T-helper 1 cell treated with Interleukin-12 subunit alpha and Interleukin-12 subunit beta and Interleukin-4 antibody, amounts not matched to agents 30 ng/mL and 1 ng/mL, for 36 hours (primary cell): ENCODE measurements around the gene PPP2CA. TPM values are rescaled to one million over a fixed set of nuclear protein-coding genes. Genes with fewer than 3 reads are reported as not detected.

Source experiments
- intact Hi-C: fragments of 100-400 bp; cut with micrococcal nuclease; formaldehyde crosslinking; loops from one replicate; pipeline ENCODE4 v1.15.1; 2024
- total RNA-seq: library from RNA; stranded (reverse); gene quantifications from 2 replicates; pipeline ENCODE4 v1.2.3, GENCODE V29; 2022

The PPP2CA gene
- total RNA-seq, 1 donor from 2014 or later = 137 TPM

DNA sequence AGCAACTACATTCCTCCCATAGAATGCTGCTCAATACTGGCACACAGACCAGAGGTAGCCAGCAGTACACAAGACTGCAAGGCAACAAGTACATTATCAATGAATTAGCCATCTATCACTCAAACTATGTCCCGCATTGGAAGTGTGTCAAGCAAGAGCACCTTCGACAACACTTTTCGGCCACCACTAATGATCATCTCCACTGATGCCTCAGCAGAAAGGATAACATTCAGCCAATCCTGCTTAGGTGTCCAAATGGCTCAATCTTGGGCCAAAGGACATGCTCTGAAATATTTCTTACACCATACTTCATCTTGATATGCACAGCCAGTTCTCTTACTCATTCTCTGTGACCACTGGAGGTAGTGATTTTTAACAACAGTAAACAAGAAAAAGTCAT is 74.2 kb downstream of the PPP2CA start:
- intact Hi-C loops = no loop called here

DNA sequence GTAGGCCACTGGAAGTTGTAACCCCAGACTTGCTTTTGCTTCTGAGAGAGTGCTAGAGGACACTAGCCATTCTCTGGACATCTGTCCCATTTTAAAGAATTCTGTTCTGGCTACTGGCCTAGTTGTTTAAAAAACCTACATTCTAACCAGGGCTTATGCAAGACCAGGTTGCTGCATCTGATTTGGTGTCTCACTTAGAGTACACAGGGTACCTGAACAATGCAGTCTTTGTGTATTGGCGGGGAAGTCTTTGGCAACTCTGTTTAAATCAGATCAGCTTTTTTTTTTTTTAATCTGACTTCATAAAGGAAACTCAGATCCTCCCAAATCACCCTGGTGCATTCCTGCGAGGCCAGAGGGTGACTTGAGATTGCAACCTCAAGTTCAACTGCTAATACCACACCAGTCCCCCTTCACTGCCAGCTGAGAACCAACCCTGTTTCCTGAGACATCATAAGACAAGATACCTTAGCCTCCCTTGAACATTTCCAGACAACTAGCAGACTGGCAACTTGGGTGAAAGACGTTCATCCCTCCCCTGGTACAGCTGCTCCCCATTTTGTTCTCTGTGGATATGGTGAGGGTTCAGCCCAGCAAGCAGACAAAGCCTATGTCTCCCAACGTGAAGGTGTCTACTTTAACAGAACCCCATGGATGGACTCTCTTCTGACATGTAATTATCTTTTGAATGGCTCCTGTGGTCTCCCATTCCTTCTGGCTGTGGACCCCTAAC is 76.1 kb downstream of the PPP2CA start:
- intact Hi-C loops = no loop called here

GRCh38 chr5:134148986-134149539 is 76.8 kb downstream of the PPP2CA start:
- intact Hi-C loops = no loop called here

- intact Hi-C loops = no loop called here
Measured at GRCh38 chr5:134148316-134148715, 77.6 kb downstream of the PPP2CA start.

DNA sequence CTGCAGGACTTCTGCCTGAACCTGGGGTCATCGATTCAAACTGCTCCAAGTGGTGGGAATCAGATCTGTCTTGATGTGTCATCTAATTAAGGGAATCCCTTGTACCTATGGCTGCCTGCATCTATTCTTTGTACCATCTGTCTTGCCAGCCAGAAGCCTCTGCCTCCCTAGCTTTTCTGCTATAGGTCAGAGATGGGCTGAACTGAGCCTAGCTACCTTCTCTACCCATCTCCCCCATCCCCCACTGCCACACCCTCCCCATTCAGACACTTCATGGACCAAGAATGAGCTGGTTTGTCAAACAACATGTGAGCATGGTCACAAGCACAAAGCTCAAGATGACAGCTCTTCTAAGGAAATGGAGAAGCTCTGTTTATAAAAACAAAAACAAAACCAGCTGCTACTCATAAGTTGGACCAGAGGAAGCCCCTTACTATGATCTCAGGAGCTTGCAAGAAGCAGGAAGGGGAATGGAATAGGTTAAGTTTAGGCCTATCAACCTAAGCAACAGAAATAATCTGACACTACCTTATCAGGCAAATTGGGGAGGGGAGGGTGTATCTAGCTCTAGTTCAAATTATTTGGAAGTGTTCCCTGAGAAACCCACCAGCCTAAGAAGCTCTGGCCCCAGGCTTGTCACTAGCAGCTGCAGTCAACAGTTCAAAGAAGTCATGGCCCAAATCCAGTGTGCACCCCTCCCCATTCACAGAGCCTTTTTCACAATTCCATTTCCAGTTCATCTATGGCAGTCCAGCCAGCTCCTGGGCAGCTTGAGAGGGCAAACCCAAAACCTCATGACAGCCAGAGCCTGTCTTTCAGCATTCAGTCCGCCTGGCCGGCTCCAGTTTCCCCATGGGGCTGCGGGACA is 79.0 kb downstream of the PPP2CA start:
- intact Hi-C loops = loop anchor here (1.0 kb wide), 1 partner anchor 15 kb away; no protein-coding TSS in a partner anchor

GRCh38 chr5:134145779-134146581 is 79.9 kb downstream of the PPP2CA start:
- intact Hi-C loops = loop anchor here (1.0 kb wide), 2 partner anchors 14 to 107 kb away; no protein-coding TSS in a partner anchor

DNA sequence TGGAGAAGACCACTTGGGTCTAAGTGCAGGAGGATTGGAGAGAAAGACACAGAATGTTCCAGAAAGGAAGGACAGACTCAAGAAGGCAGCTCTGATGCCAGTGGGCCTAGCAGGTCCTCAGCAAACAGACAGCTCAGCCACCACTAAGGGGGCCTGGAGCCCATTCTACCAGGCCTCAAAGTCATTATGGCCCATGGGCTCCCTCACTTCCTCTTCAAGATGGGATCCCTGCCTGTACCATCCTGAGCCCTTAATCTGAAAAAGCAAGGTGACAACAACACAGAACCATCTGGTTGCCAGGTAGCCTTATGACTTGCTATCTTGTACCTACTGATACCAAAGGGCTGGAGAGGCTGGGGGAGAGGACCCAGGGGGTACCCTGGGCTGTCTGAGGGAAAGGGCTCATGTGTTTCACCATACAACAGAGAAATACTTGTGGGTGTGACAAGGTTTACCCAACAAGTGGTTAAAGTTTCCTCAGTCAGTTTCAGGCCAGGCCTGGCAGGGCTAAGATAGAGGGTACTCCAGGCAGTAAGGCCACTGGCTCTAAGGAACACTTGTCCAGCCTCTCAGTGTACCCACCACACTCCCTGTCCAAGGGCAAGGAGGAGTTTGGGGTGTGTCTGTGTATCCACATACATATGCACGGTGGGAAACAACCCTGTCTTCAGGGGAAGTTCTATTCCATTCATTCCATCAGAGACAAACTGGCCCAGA is 80.7 kb downstream of the PPP2CA start:
- intact Hi-C loops = loop anchor here (1.0 kb wide), 1 partner anchor 106 kb away; no protein-coding TSS in a partner anchor

Other genes starting within 250 kb of the PPP2CA start
- gene VDAC1, start 221.1 kb downstream of the PPP2CA start, total RNA-seq = 237 and 243 TPM in 2 replicates
- gene TCF7, start 111.4 kb downstream of the PPP2CA start, total RNA-seq = 107 and 110 TPM in 2 replicates
- gene SKP1, start 49.1 kb downstream of the PPP2CA start, total RNA-seq = 213 and 229 TPM in 2 replicates
- gene CDKL3, start 141.1 kb upstream of the PPP2CA start, total RNA-seq = 0.74 and 1.1 TPM in 2 replicates
- gene UBE2B, start 145.5 kb upstream of the PPP2CA start, total RNA-seq = 97.6 and 98.9 TPM in 2 replicates
- 22.4 and 24.6 TPM in 2 replicates for gene CDKN2AIPNL, start 185.8 kb upstream of the PPP2CA start, total RNA-seq